Naive thymus-derived CD4-positive, alpha-beta T cell (primary cell): Measurements from ENCODE around the gene HSD17B11. TPM values are rescaled to one million over a fixed set of nuclear protein-coding genes. Genes with fewer than 3 reads are reported as not detected.
"Not testable (repeated sequence)": the region's sequence is repeated elsewhere in the genome, so short reads cannot be mapped to it uniquely, and the experiment has no call there.

Experiments
- ATAC-seq: fragments of 150-1000 bp; cut with Tn5 transposase; 2 replicates; pipeline ENCODE4 v1.10.0; 2021; ENCODE audit warnings: mild to moderate bottlenecking, moderate library complexity
- CTCF ChIA-PET: fragments of 350-600 bp; sonication (Branson Sonifier 250); formaldehyde crosslinking; loops from one replicate; lab custom pipeline; 2021; ENCODE audit warnings: antibody characterized with exemption; lab: Charles Lee
- POLR2A ChIA-PET: fragments of 350-600 bp; sonication (Branson Sonifier 250); formaldehyde crosslinking; loops from one replicate; lab custom pipeline; 2021; ENCODE audit warnings: antibody characterized with exemption, inconsistent platforms; lab: Charles Lee
- DNase-seq, 9 donors: peaks; one replicate each; pipeline versions ENCODE4 v3.0.0 to v3.0.0-alpha.2; 2020 to 2022; ENCODE audit warnings: mixed read lengths in 1 of 9
- H3K27ac ChIP-seq: one replicate; pipeline ENCODE4 v1.7.0; 2013; ENCODE audit warnings: mild to moderate bottlenecking, low read depth, low read length, moderate library complexity
- H3K27me3 ChIP-seq, 2 donors: one replicate each; pipeline ENCODE4 v1.7.0; 2013; ENCODE audit warnings: low read length in 2 of 2, mild to moderate bottlenecking in 2 of 2, moderate library complexity in 2 of 2; ENCODE audit not compliant: control insufficient read depth in 2 of 2, insufficient read depth in 2 of 2
- H3K36me3 ChIP-seq, 3 experiments: 1 replicate in 2 of 3; 2 replicates in 1 of 3; pipeline ENCODE4 v1.7.0; 2013; ENCODE audit warnings: low read length in 3 of 3, mild to moderate bottlenecking in 3 of 3, moderate library complexity in 1 of 3; ENCODE audit not compliant: insufficient read depth in 3 of 3, control insufficient read depth in 2 of 3
- H3K4me1 ChIP-seq, 2 donors: one replicate each; pipeline ENCODE4 v1.7.0; 2013; ENCODE audit warnings: low read length in 2 of 2, mild to moderate bottlenecking in 2 of 2, moderate library complexity in 1 of 2; ENCODE audit not compliant: control insufficient read depth in 2 of 2, insufficient read depth in 2 of 2
- H3K4me3 ChIP-seq: 2 replicates; pipeline ENCODE4 v1.7.0; 2013; ENCODE audit warnings: mild to moderate bottlenecking, low read length
- H3K9me3 ChIP-seq, 3 experiments: 1 replicate in 2 of 3; 2 replicates in 1 of 3; pipeline ENCODE4 v1.7.0; 2013; ENCODE audit warnings: low read length in 3 of 3; ENCODE audit not compliant: control insufficient read depth in 2 of 3
- H3K27ac Mint-ChIP-seq, 9 donors: one replicate each; pipeline ENCODE4 v1.8.0; 2020 to 2022; ENCODE audit warnings: mixed read lengths in 9 of 9, mild to moderate bottlenecking in 8 of 9, moderate library complexity in 5 of 9, inconsistent platforms in 2 of 9
- H3K27me3 Mint-ChIP-seq, 5 donors: one replicate each; pipeline ENCODE4 v1.8.0; 2021 to 2022; ENCODE audit warnings: mixed read lengths in 5 of 5, mild to moderate bottlenecking in 1 of 5
- H3K36me3 Mint-ChIP-seq, 5 donors: one replicate each; pipeline ENCODE4 v1.8.0; 2020 to 2022; ENCODE audit warnings: mixed read lengths in 5 of 5, mild to moderate bottlenecking in 3 of 5, inconsistent platforms in 1 of 5
- H3K4me1 Mint-ChIP-seq, 7 donors: one replicate each; pipeline ENCODE4 v1.8.0; 2020 to 2022; ENCODE audit warnings: mixed read lengths in 7 of 7, mild to moderate bottlenecking in 3 of 7, inconsistent platforms in 1 of 7
- H3K4me3 Mint-ChIP-seq, 10 donors: one replicate each; pipeline ENCODE4 v1.8.0; 2020 to 2022; ENCODE audit warnings: mild to moderate bottlenecking in 10 of 10, mixed read lengths in 10 of 10, moderate library complexity in 6 of 10, inconsistent platforms in 2 of 10
- H3K9me3 Mint-ChIP-seq, 11 donors: one replicate each; pipeline ENCODE4 v1.8.0; 2020 to 2022; ENCODE audit warnings: mixed read lengths in 11 of 11, mild to moderate bottlenecking in 4 of 11, inconsistent platforms in 1 of 11, moderate library complexity in 1 of 11
- intact Hi-C, 2 donors: fragments of 100-400 bp; cut with micrococcal nuclease; formaldehyde crosslinking; loops; one replicate each; pipeline ENCODE4 v1.15.1; 2023
- polyA plus RNA-seq, 2 donors: library from polyadenylated mRNA; unstranded; fragments of 300-500 nt; fragmentation: Illumina TruSeq; gene quantifications; one replicate each; pipeline ENCODE4 v1.2.3, GENCODE V29; 2021
- total RNA-seq, 6 experiments: library from RNA in 5 of 6; stranded (reverse) in 5 of 6; gene quantifications; 1 replicate in 5 of 6; 2 replicates in 1 of 6; pipeline ENCODE4 v1.2.3 and lab custom pipeline; 2021 to 2026

The HSD17B11 gene
- total and polyA plus RNA-seq, 7 experiments from 2014 or later: 34.3 to 76.2 (median 68.4) TPM

- H3K27me3 Mint-ChIP-seq: no peaks in the 10 kb centered on the region
- H3K9me3 ChIP-seq: no peaks in the 10 kb centered on the region
- no peaks in the 10 kb centered on the region for H3K27me3 ChIP-seq
- H3K27ac ChIP-seq: no peak overlapping the region
- peaks cover 14 to 46% (median 35%) of the 10 kb centered on the region in 7 donors for H3K4me1 Mint-ChIP-seq
- no peak overlapping the region for H3K4me3 ChIP-seq
- ChIA-PET CTCF (no interaction called here), POLR2A (interaction anchor here (4.8 kb wide), 1 partner anchor 29 kb away, joined by 53 read pairs; the partner anchor contains the start of gene HSD17B11)
- ATAC-seq: no peak
- no peak for DNase-seq
- peak overlapping the region in 1 of 10 donors; percentile 56 for H3K4me3 Mint-ChIP-seq
- H3K4me1 ChIP-seq: peaks cover 17% of the 10 kb centered on the region in 2 donors
- H3K9me3 Mint-ChIP-seq: peaks cover 0 to 2% (median 0%) of the 10 kb centered on the region in 11 donors
- H3K27ac Mint-ChIP-seq: peak overlapping the region in 7 of 9 donors; percentile 22 to 99 (median 62)
- intact Hi-C loops: loop anchor here in 1 of 2 donors (5.0 to 10.0 kb wide), 3 partner anchors 415 to 1878 kb away; partner anchors contain the start of gene PPM1K
- H3K36me3 Mint-ChIP-seq: no peaks in the 10 kb centered on the region
- H3K36me3 ChIP-seq: peaks cover 0 to 7% (median 0%) of the 10 kb centered on the region in 3 experiments
Observed at GRCh38 chr4:87419578-87420249, 28.7 kb upstream of the HSD17B11 start.

GRCh38 chr4:87418410-87418809, 27.4 kb upstream of the HSD17B11 start:
- POLR2A ChIA-PET, H3K27ac ChIP-seq, ATAC-seq, H3K36me3 ChIP-seq, H3K27me3 ChIP-seq, H3K9me3 Mint-ChIP-seq, DNase-seq, H3K27me3 Mint-ChIP-seq, CTCF ChIA-PET, H3K4me3 ChIP-seq, H3K9me3 ChIP-seq, H3K4me3 Mint-ChIP-seq, H3K36me3 Mint-ChIP-seq, intact Hi-C loops: not testable (repeated sequence)
- Mint-ChIP-seq H3K27ac (peak overlapping the region in 1 of 9 donors; percentile 84), H3K4me1 (peaks cover 4 to 33% (median 23%) of the 10 kb centered on the region in 7 donors)
- H3K4me1 ChIP-seq: peaks cover 12 to 13% of the 10 kb centered on the region in 2 donors

- H3K4me1 ChIP-seq: peaks cover 7 to 11% of the 10 kb centered on the region in 2 donors
- Mint-ChIP-seq H3K27me3 (peaks cover 0 to 10% (median 0%) of the 10 kb centered on the region in 5 donors), H3K9me3 (peaks cover 0 to 2% (median 0%) of the 10 kb centered on the region in 11 donors), H3K36me3 (no peaks in the 10 kb centered on the region), H3K4me3 (no peak overlapping the region), H3K27ac (no peak overlapping the region), H3K4me1 (peaks cover 2 to 19% (median 9%) of the 10 kb centered on the region in 7 donors)
- no peak for ATAC-seq
- DNase-seq: no peak
- no peaks in the 10 kb centered on the region for H3K27me3 ChIP-seq
- CTCF ChIA-PET: interaction anchor here (0.6 kb wide), 1 partner anchor 26 kb away, joined by 4 read pairs; the partner anchor contains the start of gene HSD17B11
- H3K27ac ChIP-seq: no peak overlapping the region
- POLR2A ChIA-PET: no interaction called here
- H3K9me3 ChIP-seq: no peaks in the 10 kb centered on the region
- H3K4me3 ChIP-seq: no peak overlapping the region
- no peaks in the 10 kb centered on the region for H3K36me3 ChIP-seq
- intact Hi-C loops: no loop called here
Observed at GRCh38 chr4:87416965-87417364, 26.0 kb upstream of the HSD17B11 start.

- H3K27ac ChIP-seq: no peak overlapping the region
- DNase-seq (no peak), ATAC-seq (no peak)
- no peaks in the 10 kb centered on the region for H3K4me1 ChIP-seq
- ChIA-PET POLR2A (interaction anchor here (1.7 kb wide), 1 partner anchor 24 kb away, joined by 7 read pairs; the partner anchor contains the start of gene HSD17B11), CTCF (no interaction called here)
- H3K9me3 ChIP-seq: no peaks in the 10 kb centered on the region
- Mint-ChIP-seq H3K27me3 (peaks cover 9 to 16% (median 10%) of the 10 kb centered on the region in 5 donors), H3K27ac (no peak overlapping the region), H3K36me3 (no peaks in the 10 kb centered on the region), H3K4me3 (no peak overlapping the region), H3K9me3 (peaks cover 0 to 2% (median 0%) of the 10 kb centered on the region in 11 donors), H3K4me1 (peaks cover 0 to 6% (median 0%) of the 10 kb centered on the region in 7 donors)
- no peak overlapping the region for H3K4me3 ChIP-seq
- intact Hi-C loops: no loop called here
- no peaks in the 10 kb centered on the region for H3K27me3 ChIP-seq
- no peaks in the 10 kb centered on the region for H3K36me3 ChIP-seq
Observed at GRCh38 chr4:87414816-87415215, 23.8 kb upstream of the HSD17B11 start.

- no peak overlapping the region for H3K27ac Mint-ChIP-seq
- intact Hi-C loops: no loop called here
- no peaks in the 10 kb centered on the region for H3K27me3 ChIP-seq
- ChIA-PET POLR2A (no interaction called here), CTCF (no interaction called here)
- peaks cover 0 to under 1% (median 0%) of the 10 kb centered on the region in 11 donors for H3K9me3 Mint-ChIP-seq
- H3K4me1 Mint-ChIP-seq: peaks cover 6 to 23% (median 17%) of the 10 kb centered on the region in 7 donors
- no peak overlapping the region for H3K4me3 ChIP-seq
- H3K27ac ChIP-seq: no peak overlapping the region
- H3K36me3 Mint-ChIP-seq: no peaks in the 10 kb centered on the region
- H3K9me3 ChIP-seq: no peaks in the 10 kb centered on the region
- H3K4me1 ChIP-seq: no peaks in the 10 kb centered on the region
- no peak for DNase-seq
- ATAC-seq: no peak
- H3K27me3 Mint-ChIP-seq: peaks cover 15 to 28% (median 25%) of the 10 kb centered on the region in 5 donors
- no peak overlapping the region for H3K4me3 Mint-ChIP-seq
- H3K36me3 ChIP-seq: no peaks in the 10 kb centered on the region
Observed at GRCh38 chr4:87410679-87411078, 19.7 kb upstream of the HSD17B11 start.

GRCh38 chr4:87410157-87410556, 19.2 kb upstream of the HSD17B11 start:
- Mint-ChIP-seq H3K4me3 (no peak overlapping the region), H3K27me3 (peaks cover 15 to 28% (median 25%) of the 10 kb centered on the region in 5 donors), H3K4me1 (peaks cover 6 to 23% (median 17%) of the 10 kb centered on the region in 7 donors), H3K9me3 (peaks cover 0 to 2% (median 0%) of the 10 kb centered on the region in 11 donors), H3K27ac (no peak overlapping the region), H3K36me3 (no peaks in the 10 kb centered on the region)
- POLR2A ChIA-PET: no interaction called here
- CTCF ChIA-PET: no interaction called here
- ATAC-seq (no peak), DNase-seq (no peak)
- Histone ChIP-seq H3K27ac (no peak overlapping the region), H3K9me3 (no peaks in the 10 kb centered on the region), H3K4me1 (no peaks in the 10 kb centered on the region), H3K4me3 (no peak overlapping the region), H3K27me3 (no peaks in the 10 kb centered on the region), H3K36me3 (no peaks in the 10 kb centered on the region)
- intact Hi-C loops: no loop called here
